Measurements from ENCODE around the gene KRT2.

The KRT2 gene

GRCh38 chr12:52614381-52615207, 37.4 kb downstream of the KRT2 start:
- DNase-seq, result no peak

GRCh38 chr12:52613384-52614030, 38.5 kb downstream of the KRT2 start:
- DNase-seq, result no peak

GRCh38 chr12:52612431-52613383, 39.3 kb downstream of the KRT2 start:
- DNase-seq, result no peak

GRCh38 chr12:52611080-52611468, 40.9 kb downstream of the KRT2 start:
- DNase-seq, result no peak

- DNase-seq, result no peak
These were observed 43.0 kb downstream of the KRT2 start for GRCh38 chr12:52608826-52609630.

- DNase-seq, result no peak
These were observed 43.9 kb downstream of the KRT2 start for GRCh38 chr12:52608161-52608560.

- DNase-seq, result no peak
These were observed 44.7 kb downstream of the KRT2 start for GRCh38 chr12:52607314-52607713.

- DNase-seq, result no peak
These were observed 45.3 kb downstream of the KRT2 start for GRCh38 chr12:52606581-52607218.

- no peak for DNase-seq
These were observed 45.9 kb downstream of the KRT2 start for GRCh38 chr12:52606096-52606495.

- no peak for DNase-seq
These were observed 46.5 kb downstream of the KRT2 start for GRCh38 chr12:52605542-52605941.

- DNase-seq, result no peak
These were observed 47.2 kb downstream of the KRT2 start for GRCh38 chr12:52604859-52605258.

GRCh38 chr12:52603314-52603713, 48.7 kb downstream of the KRT2 start:
- DNase-seq, result no peak

- no peak for DNase-seq
These were observed 49.5 kb downstream of the KRT2 start for GRCh38 chr12:52602552-52602951.

- no peak for DNase-seq
These were observed 50.3 kb downstream of the KRT2 start for GRCh38 chr12:52601671-52602070.

GRCh38 chr12:52600941-52601481, 51.0 kb downstream of the KRT2 start, which contains the start of gene KRT72:
Gene KRT72, minus strand, starts transcription at chr12:52601463. Its CDS starts 11 bp downstream, at chr12:52601452.
- DNase-seq, result no peak

- DNase-seq, result no peak
These were observed 51.5 kb downstream of the KRT2 start for GRCh38 chr12:52600475-52600874.

GRCh38 chr12:52600071-52600470, 51.9 kb downstream of the KRT2 start:
- DNase-seq, result no peak

GRCh38 chr12:52598966-52599365, 53.0 kb downstream of the KRT2 start:
- DNase-seq, result no peak
